Fibroblast of peridontal ligament (primary cell): ENCODE data around the gene IP6K3.
A peak's percentile ranks its signal among the peaks of the same experiment; 100 is the strongest.

Source experiments
- DNase-seq: peaks from one replicate; pipeline ENCODE4 v3.0.0-alpha.2; 2010; ENCODE audit errors: extremely low read depth

IP6K3 gene, protein sequence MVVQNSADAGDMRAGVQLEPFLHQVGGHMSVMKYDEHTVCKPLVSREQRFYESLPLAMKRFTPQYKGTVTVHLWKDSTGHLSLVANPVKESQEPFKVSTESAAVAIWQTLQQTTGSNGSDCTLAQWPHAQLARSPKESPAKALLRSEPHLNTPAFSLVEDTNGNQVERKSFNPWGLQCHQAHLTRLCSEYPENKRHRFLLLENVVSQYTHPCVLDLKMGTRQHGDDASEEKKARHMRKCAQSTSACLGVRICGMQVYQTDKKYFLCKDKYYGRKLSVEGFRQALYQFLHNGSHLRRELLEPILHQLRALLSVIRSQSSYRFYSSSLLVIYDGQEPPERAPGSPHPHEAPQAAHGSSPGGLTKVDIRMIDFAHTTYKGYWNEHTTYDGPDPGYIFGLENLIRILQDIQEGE

DNA sequence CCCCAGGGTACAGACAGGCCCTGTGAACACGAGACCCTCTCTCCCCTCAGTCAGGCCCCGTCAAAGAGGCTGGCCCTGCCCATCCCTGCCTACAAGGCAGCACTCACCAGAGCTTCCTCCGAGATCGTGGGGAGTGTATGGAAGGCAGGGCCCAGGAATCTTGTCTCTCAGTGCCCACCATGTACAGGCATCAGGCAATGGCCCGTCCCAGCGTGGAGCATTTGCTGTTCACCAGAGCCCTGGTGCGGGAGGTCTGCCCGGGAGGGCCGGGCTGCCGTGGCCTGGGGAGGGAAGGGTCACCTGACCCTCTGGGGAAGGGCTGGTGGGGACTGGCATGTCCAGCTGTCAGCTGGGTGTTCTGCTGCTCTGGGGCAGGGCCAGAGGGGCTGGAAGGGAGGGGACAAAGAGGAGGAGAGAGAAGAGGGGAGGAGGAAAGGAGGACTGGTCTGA lies at the start of gene IP6K3:
IP6K3 (minus strand) TSS at position 255 of the 450 bp plus-strand sequence. CDS start 11,429 bp downstream, outside the sequence.
- DNase-seq: no peak

DNA sequence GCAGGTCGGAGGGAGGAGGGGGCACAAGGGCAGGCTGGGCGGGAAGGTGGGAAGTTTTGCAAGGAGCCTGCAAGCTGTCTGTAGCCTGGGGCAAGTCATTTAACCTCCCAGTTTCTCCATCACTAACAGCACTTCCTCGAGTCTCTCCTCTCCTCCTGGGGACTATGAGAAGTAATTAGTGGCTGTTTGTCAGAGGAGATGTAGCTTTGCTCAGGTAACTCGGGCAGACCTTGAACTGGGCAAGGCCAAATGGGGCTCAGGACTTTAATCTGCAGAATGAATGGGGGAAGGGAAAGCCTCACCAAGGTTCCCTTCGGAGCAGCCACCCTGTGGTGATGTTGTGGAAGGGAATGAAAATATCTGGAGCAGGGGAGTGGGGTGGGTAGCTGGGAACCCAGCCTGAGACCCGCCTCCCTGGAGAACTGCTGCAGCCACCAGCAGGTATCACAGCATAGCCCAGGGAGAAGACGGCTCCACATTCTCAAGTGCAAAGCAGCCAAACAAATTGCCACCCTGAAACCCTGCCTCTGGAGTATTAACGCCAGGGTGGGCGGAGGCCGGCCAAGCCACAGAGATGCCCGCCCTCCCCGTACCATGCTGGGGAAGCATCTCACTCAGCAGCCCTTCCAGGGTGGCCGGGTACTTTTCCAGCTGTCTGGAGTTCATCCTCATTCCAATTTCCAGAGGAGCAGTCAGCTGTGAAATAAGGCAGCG lies 48.4 kb upstream of the IP6K3 start:
- no peak for DNase-seq

DNA sequence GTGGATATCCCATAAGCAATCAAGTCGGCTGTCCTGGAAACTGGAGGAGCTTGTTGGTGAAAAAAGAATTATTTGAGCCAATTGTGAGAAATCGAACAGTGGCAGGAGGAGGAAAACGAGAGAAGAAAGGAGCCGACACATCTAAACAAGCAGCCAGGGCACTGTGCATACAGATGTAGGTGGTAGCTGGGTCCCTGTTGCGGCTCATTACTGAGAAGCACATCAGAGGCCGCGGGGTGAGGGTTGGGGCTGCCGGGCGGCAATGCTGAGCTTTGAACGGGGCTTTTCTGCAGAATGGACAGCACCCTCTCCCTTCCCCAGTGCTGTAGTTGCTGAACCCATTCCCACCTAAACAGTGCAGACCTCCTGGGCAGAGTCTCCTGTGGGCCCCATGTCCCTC lies 46.3 kb upstream of the IP6K3 start:
- no peak for DNase-seq

DNA sequence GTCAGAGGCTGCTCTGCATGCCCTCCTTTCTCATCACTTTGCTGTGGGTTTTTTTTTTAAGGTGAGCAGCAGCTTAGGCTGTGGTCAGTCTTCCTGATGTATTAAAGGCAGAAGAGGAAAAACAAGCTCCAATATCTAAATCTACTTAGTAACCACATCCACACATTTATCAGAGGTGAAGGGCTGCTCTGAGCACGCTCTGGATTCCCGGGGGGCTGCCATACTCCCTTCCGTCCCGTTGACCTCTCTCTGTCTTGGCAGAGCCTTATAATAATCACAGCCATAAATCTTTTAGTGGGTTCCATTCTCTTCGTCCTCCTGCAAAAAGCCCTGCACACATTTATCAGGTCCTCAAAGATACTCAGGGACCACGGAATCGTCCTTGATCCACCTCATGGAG lies 44.9 kb upstream of the IP6K3 start:
- no peak for DNase-seq

DNA sequence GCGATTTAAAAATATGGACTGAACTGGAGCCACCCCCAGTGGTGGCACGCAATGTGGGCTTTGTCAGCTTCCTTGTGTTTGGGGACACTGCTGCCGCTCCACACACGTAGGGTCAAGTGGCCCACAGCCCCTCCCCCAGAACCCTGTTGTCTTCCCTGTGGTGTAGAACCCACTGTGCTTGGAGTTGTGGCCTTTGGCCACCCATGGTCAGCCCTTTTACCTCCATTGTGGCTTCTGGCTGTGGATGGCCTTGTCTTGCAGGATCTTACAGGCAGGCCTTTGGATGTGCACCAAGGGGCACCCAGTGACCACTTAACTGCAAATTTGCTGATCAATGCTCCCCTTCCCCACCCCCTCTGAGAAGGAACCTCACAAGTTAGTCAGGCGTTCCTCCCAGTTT lies 44.2 kb upstream of the IP6K3 start:
- DNase-seq: no peak

DNA sequence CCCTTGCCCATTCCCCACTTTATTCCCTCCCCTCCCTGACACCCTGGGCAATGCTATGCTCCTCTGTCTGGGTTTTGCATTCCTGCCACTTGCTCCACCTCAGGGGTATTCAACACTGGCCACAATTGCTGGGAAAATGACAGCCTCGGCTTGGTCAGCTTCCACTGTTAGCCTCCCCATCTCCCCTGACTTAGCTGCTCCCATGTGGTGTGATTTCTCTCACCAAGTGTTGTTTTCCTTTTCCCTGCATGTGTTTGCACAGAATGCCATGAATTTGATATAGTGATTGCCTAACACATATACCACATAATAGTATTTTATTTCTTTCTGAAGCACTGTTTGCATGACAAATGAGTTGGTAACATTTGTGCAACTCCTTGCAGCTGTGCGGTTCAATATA lies 43.7 kb upstream of the IP6K3 start:
- DNase-seq: peak; percentile 70

DNA sequence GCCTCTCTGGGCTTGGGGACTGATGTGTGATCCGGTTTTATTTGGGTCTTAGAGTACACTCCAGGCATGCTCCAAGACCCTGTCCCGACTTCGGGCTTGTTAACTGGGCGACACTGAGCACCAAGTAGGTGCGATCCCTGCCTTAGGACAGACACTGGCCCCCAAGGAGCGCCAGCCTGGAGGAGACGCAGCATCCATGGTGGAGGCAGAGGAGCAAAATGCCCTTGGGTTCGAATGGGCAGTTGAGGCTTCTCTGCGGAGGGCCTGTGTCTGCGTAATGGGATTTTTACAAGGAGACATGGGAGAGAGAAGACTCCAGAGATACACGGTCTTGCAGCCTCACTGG lies 42.8 kb upstream of the IP6K3 start:
- DNase-seq: no peak

DNA sequence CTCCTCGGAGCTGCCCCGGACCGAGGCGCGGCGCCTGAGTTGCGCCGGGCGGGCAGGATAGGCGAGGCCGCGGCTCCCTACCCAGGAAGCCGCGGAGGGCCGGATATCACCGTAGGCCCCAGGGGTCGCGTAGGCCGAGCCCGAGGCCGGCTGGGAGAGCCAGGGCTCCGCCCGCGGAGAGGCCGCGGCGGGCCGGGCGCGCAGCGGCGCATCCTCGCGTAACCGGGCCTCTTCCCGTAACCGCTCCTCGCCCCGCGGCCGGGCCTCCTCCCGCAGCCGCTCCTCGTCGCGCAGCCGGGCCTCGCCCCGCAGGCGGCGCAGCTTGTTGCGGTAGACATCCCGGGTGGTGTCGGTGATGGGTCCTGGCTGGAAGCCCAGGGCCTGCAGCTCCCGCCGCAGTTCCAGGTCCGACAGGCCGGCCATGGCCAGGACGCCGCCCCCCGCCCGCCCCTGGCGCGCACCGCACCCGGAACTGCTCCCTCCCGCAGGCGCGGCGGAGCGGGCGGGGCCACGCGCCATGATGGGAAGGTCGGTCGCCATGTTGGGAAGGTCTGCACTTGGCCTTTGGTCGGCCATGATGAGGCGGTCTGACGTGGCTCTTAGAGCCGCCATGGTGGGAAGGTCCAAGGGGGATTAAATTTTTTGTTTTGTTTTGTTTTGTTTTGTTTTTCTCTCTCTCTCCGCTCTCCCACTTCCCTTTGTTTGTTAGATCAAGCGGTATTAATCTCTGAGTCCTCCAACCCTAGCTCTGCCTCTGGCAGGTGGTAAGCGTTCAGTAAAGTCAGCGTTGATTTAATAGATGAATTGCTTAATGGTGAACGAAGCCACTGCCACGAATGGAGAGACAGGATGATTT lies 42.2 kb upstream of the IP6K3 start, which contains the start of gene LEMD2:
LEMD2 (minus strand) TSS at position 437 of the 856 bp plus-strand sequence; CDS start at position 423, 14 bp downstream.
- DNase-seq: peak; percentile 93

DNA sequence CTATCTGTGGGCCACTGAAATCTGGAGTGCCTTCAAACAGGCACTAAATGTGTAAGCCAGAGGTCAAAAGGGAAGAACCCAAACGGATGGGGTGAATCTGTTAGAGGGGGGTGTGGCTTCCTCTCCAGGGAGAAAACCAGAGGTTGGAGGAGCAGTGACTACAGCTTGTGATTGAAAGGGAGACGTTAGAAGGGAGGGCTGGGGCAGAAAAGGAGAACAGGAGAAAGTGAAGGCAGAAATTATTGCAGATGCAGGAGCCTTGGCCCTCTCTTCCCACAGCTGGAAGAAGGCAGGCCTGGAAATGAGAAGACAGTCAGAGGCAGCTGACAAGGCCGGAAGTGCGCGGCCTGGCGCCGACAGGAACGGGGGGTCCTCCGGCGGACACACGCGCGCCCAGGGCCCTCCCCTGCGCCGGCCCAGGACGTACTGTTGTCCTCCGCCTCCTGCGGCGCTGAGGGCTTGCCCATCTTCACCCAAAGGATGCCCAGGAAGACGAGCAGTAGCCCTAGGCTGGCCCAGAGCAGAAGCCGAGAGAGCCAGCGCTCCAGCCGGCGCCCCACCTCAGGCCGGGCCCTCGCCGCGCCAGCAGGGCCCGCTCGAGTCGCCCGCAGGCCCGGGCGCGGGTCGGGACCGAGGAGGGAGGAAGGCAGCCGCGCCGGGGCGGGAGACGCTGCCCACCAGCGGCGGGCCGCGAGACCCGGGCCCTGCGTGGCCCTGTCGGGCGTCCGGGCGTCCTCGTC lies 41.4 kb upstream of the IP6K3 start:
- DNase-seq: peak; percentile 67

DNA sequence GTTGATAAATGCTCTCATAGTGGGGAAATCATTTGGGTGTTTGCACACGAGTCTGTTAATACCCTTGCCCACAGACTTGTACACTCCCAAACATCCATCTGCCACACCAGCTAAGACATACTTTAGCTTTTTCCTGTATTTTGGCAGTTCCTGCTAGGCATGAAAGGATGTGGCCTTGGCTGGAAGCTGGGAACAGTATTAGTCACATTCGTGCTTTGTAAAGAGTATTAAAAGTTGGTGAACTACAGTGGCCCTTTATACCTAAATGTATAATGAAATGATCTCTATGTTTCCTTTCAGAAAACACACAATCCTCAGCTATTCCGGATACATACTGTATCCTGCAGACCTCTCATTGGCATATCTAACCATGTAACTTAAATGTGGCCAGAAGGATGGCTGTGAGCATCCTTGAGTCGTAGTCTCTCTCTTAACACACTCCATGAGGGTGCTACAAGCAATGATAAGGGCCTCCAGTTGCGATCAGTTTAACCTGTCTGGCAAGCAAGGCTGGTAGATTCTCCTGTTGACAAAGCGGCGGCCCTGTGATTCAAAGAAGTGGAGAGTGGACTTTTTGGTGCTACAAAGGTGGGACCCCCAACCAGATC lies 40.7 kb upstream of the IP6K3 start:
- peak; percentile 25 for DNase-seq

DNA sequence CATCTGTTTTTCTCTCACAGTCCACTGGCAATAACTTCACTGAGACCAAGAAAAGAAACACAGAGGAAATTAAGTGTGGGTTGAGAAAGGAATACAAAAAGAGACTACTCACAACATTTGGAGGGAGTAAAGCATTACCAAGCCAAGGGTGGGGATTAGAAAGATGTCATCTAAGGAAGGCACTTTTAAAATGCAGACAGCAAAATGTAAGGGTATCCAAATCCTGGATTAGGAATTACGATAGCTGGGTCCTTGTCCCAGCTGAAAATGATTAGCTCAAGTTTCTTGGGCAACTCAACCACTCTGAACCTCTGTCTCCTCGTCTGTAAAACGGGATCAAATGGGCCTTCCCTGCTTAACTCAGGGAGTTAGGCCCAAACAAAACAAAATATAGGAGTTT lies 40.0 kb upstream of the IP6K3 start:
- DNase-seq: no peak

DNA sequence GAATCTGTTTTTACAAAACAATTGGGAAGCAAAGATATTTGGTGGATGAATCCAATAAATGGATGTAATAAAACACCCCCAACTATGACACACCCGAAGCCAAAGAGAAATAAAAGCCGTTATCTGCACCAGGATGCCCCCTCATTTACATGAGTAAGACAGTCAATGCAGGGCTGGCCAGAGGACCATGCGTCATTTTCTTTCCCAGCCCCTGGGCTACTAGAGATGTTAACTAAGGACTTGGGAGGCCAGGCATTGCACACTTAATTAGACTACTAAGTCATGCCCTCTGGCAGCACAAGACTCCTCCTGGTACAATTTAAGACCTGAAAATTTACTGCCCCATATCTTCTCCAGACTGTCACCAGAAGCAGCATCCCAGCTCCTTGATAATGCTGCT lies 39.1 kb upstream of the IP6K3 start:
- peak; percentile 38 for DNase-seq

DNA sequence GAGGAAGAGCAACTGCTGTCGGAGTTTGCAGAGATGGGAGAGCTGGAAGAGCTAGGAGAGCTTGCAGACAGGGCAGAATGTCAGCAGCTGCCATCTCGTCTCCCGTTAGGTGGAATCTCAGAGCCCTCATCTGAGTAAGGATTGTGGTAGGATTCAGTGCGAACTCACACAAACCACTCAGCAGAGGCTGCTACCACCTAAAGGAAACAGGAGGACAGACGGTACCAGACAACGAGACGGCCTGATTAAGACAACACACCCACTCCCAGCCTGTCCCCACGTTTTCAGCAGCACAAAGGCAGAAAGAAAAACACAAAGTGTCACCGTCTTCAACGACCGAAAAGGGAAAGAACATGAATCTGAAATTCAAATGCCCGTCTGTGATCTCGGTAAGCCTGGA lies 38.1 kb upstream of the IP6K3 start:
- DNase-seq: no peak

DNA sequence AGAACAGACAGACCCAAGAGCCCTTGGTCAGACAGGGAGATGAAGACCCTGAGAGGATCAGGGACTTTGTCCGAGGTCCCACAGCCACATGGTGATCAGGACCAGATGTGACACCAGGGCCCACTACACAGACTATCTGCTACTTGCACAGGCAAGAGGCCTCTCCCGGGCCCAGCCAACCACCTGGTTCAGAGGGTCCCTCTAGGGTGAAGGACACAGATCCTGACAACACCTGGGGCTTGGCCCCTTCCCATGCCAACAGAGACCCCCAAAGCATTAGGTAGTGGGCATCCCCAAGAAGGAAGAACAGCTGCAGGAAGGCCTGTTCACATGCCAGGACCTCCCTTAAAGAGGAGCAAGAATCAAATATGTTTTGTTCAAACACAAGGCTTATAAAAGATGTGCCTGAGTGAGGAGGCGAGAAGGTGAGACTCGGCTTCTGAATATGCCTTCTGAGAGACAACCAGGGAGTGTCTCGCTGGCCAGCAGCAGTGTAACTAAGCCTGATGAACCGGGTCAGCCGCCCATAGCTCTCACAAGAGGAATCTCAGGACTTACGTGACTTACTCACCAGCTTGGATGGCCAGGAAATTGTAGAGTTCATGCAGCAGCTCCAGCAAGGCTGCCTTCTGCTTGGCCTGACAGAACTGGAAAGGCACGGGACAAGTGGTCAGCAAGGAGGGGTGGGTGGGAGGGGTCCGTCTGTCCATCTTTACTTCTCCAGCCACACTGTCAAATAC lies 37.2 kb upstream of the IP6K3 start:
- no peak for DNase-seq

DNA sequence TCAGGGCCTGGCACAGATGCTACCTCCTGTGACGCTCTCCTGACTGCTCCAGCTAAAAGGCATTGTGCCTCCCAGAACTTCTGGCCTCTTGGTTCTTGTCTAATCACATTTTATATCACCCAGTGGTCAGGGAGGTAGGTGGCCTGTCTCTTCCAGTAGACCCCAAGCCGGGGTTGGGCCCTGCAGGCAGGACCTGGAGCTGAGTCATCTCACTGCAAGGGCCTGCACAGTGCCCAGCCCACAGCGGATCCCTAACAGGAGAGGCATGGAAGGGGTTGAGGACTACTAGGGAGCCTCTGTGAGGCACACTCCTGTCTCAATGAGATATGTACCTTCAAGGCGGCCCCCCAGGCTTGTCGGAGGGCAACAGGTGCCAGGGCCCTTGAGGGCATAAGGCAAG lies 35.9 kb upstream of the IP6K3 start:
- no peak for DNase-seq

DNA sequence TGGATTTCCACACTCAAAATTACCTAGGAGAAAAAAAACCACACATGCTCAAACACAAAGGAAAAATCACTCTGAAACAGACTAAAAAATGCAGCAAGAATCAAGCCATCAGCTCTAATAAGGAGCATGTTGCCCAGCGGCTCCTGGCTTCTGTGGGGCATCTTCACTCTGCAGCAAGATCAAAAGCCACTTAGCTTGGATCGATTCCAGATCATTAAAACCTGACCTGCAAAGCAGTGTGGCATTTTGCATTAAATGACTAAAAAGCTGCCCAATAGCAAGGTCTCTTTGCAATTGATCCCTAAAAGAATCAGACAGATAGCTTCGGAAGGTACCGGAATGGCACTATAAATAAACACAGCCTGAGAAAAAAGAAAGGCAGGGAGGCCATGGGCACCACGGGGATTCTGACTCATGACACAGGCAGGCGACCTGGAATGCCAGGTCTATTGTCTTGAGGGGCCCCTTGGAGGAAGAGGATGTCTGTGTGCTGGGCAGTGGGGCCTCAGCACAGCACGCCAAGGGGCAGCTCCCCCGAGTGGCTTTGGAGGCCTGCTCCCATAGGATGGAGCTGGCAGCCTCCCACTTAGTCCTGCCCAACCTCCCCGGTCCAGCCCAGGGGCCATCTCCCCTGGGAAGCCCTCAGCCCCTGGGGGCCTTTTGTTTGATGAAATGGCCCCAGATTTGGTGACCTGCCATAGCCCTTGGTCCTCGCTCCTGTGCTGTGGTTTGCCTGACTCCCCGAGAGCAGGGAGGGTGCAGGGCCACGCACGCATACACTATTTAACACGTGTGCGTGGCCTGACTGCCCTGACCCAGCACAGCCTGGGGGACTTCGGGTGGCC lies 34.6 kb upstream of the IP6K3 start:
- no peak for DNase-seq

DNA sequence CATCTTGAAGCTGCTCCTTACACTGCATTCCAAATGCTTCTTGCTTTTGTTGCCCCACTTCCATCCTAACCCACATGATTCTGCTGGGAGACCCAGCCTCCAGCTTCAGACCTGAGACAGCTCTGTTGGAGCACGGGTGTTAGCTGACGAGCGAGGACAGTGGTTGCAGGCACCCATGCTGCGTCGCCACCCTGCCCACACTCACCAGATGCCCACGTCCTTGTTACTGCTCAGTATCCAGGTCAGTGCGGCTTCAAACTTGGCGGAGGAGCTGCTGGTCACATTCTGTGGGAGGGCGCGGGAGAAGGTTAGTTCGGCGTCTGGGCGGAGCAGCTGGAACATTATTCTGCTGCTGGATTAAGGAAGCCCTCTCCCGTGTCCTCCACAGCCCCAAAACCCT lies 33.2 kb upstream of the IP6K3 start:
- no peak for DNase-seq

DNA sequence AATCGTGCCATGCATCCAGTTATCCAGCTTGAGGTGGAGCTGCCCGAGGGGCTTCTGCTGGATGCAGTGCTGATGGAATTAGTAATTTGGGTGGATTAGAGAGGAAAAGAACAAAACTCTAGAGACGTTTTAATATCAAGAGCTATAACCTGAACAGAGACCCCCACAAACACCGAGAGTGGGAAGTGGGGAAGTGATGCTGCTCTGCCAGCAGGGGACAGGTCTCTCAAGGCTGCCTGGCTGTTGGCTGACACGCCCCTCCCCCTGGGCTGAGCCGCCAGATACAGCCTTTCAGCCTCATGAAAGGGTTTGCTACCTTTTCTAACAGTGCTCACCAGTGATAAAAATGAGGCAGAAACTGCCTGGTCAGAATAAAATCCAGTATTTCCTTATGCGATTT lies 32.6 kb upstream of the IP6K3 start:
- DNase-seq: no peak

DNA sequence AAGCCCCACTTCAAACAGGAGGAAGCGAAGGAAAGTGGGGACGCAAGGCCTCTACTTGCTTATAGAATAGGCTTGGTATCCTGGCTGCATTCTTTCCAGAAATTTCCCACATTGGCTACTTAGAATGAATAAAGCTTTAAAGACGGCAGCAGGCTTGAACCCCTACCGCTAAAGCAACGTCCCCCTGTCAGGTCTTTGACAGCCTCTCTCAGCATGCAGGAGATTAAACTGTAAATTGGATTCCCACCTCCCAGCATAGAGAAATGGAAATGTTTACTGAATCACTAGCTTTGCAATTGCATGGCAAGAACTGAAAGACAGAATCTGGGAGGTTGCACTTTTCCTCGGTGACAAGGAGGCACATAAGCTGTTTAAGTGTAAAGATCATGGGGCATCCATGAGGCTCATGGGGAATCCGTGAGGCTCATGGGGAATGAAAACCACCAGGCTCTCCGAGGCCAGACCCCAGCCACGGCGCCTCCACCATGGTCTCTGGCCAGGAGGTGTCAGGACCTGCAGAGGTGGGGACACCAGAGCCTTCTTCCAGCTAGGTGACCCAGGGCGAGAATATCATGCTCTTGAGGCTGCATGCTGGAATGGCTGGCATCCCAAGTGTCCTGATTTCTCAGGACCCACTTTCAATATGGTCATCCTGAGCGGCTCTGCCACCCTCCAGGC lies 31.9 kb upstream of the IP6K3 start:
- no peak for DNase-seq
